GM15510 (cell line): ENCODE results near the gene DOCK6.

Source experiments
- POLR2A ChIP-seq: IDR thresholded peaks from 3 replicates; pipeline ENCODE4 v1.6.1; 2011; ENCODE audit warnings: borderline replicate concordance; ENCODE audit not compliant: insufficient read length; ENCODE audit errors: extremely low read depth

Gene DOCK6

GRCh38 chr19:11192957-11193939 is 69.1 kb downstream of the DOCK6 start:
- TF ChIP-seq POLR2A, result no peak

- no peak for TF ChIP-seq POLR2A
Observed at GRCh38 chr19:11191934-11192333, 70.4 kb downstream of the DOCK6 start.

GRCh38 chr19:11191273-11191755 is 71.0 kb downstream of the DOCK6 start:
- TF ChIP-seq POLR2A, result no peak

- TF ChIP-seq POLR2A, result no peak
Observed at GRCh38 chr19:11190501-11190900, 71.8 kb downstream of the DOCK6 start.

GRCh38 chr19:11187441-11187840 is 74.9 kb downstream of the DOCK6 start:
- no peak for TF ChIP-seq POLR2A

- no peak for TF ChIP-seq POLR2A
Observed at GRCh38 chr19:11182994-11183393, 79.3 kb downstream of the DOCK6 start.

GRCh38 chr19:11181488-11181887 is 80.8 kb downstream of the DOCK6 start:
- TF ChIP-seq POLR2A, result no peak

GRCh38 chr19:11180346-11180745 is 82.0 kb downstream of the DOCK6 start:
- no peak for TF ChIP-seq POLR2A

- TF ChIP-seq POLR2A, result peak; percentile 20
Observed at GRCh38 chr19:11179716-11180297, 82.5 kb downstream of the DOCK6 start.

- no peak for TF ChIP-seq POLR2A
Observed at GRCh38 chr19:11177592-11177991, 84.7 kb downstream of the DOCK6 start.

GRCh38 chr19:11176466-11177193 is 85.7 kb downstream of the DOCK6 start:
- TF ChIP-seq POLR2A, result no peak

- TF ChIP-seq POLR2A, result no peak
Observed at GRCh38 chr19:11175920-11176319, 86.4 kb downstream of the DOCK6 start.

- no peak for TF ChIP-seq POLR2A
Observed at GRCh38 chr19:11174336-11174735, 88.0 kb downstream of the DOCK6 start.

- no peak for TF ChIP-seq POLR2A
Observed at GRCh38 chr19:11173516-11174155, 88.7 kb downstream of the DOCK6 start.
